ENCODE measurements around the gene FAM135A. TPM values are rescaled to one million over a fixed set of nuclear protein-coding genes. Genes with fewer than 3 reads are reported as not detected.

FAM135A gene
- total and polyA plus RNA-seq, 2 experiments from 2014 or later, result 35.2 to 68.7 TPM

- TF ChIP-seq, protein P1, sequence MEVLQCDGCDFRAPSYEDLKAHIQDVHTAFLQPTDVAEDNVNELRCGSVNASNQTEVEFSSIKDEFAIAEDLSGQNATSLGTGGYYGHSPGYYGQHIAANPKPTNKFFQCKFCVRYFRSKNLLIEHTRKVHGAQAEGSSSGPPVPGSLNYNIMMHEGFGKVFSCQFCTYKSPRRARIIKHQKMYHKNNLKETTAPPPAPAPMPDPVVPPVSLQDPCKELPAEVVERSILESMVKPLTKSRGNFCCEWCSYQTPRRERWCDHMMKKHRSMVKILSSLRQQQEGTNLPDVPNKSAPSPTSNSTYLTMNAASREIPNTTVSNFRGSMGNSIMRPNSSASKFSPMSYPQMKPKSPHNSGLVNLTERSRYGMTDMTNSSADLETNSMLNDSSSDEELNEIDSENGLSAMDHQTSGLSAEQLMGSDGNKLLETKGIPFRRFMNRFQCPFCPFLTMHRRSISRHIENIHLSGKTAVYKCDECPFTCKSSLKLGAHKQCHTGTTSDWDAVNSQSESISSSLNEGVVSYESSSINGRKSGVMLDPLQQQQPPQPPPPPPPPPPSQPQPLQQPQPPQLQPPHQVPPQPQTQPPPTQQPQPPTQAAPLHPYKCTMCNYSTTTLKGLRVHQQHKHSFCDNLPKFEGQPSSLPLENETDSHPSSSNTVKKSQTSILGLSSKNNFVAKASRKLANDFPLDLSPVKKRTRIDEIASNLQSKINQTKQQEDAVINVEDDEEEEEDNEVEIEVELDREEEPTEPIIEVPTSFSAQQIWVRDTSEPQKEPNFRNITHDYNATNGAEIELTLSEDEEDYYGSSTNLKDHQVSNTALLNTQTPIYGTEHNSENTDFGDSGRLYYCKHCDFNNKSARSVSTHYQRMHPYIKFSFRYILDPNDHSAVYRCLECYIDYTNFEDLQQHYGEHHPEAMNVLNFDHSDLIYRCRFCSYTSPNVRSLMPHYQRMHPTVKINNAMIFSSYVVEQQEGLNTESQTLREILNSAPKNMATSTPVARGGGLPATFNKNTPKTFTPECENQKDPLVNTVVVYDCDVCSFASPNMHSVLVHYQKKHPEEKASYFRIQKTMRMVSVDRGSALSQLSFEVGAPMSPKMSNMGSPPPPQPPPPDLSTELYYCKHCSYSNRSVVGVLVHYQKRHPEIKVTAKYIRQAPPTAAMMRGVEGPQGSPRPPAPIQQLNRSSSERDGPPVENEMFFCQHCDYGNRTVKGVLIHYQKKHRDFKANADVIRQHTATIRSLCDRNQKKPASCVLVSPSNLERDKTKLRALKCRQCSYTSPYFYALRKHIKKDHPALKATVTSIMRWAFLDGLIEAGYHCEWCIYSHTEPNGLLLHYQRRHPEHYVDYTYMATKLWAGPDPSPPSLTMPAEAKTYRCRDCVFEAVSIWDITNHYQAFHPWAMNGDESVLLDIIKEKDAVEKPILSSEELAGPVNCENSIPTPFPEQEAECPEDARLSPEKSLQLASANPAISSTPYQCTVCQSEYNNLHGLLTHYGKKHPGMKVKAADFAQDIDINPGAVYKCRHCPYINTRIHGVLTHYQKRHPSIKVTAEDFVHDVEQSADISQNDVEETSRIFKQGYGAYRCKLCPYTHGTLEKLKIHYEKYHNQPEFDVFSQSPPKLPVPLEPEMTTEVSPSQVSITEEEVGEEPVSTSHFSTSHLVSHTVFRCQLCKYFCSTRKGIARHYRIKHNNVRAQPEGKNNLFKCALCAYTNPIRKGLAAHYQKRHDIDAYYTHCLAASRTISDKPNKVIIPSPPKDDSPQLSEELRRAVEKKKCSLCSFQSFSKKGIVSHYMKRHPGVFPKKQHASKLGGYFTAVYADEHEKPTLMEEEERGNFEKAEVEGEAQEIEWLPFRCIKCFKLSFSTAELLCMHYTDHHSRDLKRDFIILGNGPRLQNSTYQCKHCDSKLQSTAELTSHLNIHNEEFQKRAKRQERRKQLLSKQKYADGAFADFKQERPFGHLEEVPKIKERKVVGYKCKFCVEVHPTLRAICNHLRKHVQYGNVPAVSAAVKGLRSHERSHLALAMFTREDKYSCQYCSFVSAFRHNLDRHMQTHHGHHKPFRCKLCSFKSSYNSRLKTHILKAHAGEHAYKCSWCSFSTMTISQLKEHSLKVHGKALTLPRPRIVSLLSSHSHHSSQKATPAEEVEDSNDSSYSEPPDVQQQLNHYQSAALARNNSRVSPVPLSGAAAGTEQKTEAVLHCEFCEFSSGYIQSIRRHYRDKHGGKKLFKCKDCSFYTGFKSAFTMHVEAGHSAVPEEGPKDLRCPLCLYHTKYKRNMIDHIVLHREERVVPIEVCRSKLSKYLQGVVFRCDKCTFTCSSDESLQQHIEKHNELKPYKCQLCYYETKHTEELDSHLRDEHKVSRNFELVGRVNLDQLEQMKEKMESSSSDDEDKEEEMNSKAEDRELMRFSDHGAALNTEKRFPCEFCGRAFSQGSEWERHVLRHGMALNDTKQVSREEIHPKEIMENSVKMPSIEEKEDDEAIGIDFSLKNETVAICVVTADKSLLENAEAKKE (CRISPR knock-in tag; IDR thresholded peaks at IDR 0.05), result no peak
- no peak for TF ChIP-seq EZH2 (IDR thresholded peaks at IDR 0.05; ENCODE audit: low read depth, unreplicated experiment)
These were observed 161.3 kb downstream of the FAM135A start (continued) for GRCh38 chr6:70574643-70575042.

- H3K4me1 Mint-ChIP-seq, result 0 out of 3 replicates have a peak, but pooled peaks cover 3% of the 10 kb centered on the region
- DNase-seq (ENCODE audit: low spot score), result no peak
- TF ChIP-seq STAT1 (IDR thresholded peaks at IDR 0.05; ENCODE audit: unreplicated experiment), result no peak
- TF ChIP-seq EZH2 (IDR thresholded peaks at IDR 0.05; ENCODE audit: low read depth, unreplicated experiment), result no peak
- TF ChIP-seq CTCF (conservative IDR thresholded peaks at IDR 0.05; ENCODE audit: low read depth in 2 of 2), result no peak
- no peak for TF ChIP-seq EZH2phosphoT487 (IDR thresholded peaks at IDR 0.05; ENCODE audit: unreplicated experiment)
- TF ChIP-seq, protein P2, sequence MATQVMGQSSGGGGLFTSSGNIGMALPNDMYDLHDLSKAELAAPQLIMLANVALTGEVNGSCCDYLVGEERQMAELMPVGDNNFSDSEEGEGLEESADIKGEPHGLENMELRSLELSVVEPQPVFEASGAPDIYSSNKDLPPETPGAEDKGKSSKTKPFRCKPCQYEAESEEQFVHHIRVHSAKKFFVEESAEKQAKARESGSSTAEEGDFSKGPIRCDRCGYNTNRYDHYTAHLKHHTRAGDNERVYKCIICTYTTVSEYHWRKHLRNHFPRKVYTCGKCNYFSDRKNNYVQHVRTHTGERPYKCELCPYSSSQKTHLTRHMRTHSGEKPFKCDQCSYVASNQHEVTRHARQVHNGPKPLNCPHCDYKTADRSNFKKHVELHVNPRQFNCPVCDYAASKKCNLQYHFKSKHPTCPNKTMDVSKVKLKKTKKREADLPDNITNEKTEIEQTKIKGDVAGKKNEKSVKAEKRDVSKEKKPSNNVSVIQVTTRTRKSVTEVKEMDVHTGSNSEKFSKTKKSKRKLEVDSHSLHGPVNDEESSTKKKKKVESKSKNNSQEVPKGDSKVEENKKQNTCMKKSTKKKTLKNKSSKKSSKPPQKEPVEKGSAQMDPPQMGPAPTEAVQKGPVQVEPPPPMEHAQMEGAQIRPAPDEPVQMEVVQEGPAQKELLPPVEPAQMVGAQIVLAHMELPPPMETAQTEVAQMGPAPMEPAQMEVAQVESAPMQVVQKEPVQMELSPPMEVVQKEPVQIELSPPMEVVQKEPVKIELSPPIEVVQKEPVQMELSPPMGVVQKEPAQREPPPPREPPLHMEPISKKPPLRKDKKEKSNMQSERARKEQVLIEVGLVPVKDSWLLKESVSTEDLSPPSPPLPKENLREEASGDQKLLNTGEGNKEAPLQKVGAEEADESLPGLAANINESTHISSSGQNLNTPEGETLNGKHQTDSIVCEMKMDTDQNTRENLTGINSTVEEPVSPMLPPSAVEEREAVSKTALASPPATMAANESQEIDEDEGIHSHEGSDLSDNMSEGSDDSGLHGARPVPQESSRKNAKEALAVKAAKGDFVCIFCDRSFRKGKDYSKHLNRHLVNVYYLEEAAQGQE (IDR thresholded peaks at IDR 0.05; ENCODE audit: unreplicated experiment), result no peak
- TF ChIP-seq ETS1 (IDR thresholded peaks at IDR 0.05), result no peak
- no peak for TF ChIP-seq JUNB (IDR thresholded peaks at IDR 0.05; ENCODE audit: unreplicated experiment)
- no peak for TF ChIP-seq CREB1 (CRISPR knock-in tag; IDR thresholded peaks at IDR 0.05; ENCODE audit: low read depth)
- no peak for TF ChIP-seq ZNF114 (CRISPR knock-in tag; IDR thresholded peaks at IDR 0.05)
- no peak for TF ChIP-seq ZNF331 (CRISPR knock-in tag; IDR thresholded peaks at IDR 0.05; ENCODE audit: low read depth)
- no peak for TF ChIP-seq NANOG (IDR thresholded peaks at IDR 0.05; ENCODE audit: borderline replicate concordance)
These were observed 162.7 kb downstream of the FAM135A start for GRCh38 chr6:70575899-70576495.

More at GRCh38 chr6:70575899-70576495, 162.7 kb downstream of the FAM135A start:
- Histone ChIP-seq H3K27me3 (ENCODE audit: insufficient read depth) (no peaks in the 10 kb centered on the region), H4K20me1 (replicated peaks; ENCODE audit: insufficient read depth) (no peaks in the 10 kb centered on the region; the same call in 1 of the 2 replicates), H3K36me3 (ENCODE audit: insufficient read depth) (peaks cover 1% of the 10 kb centered on the region; the same call in 1 of the 2 replicates), H3K4me2 (no peak overlapping the region), H3K9me2 (ENCODE audit: insufficient read depth) (no peaks in the 10 kb centered on the region), H3K79me2 (replicated peaks; ENCODE audit: insufficient read depth) (no peaks in the 10 kb centered on the region), H2AFZ (no peak overlapping the region), H3K4me1 (ENCODE audit: insufficient read depth) (no peaks in the 10 kb centered on the region), H3F3A (replicated peaks; ENCODE audit: low read depth) (no peaks in the 10 kb centered on the region), H3K27ac (ENCODE audit: low read depth) (no peak overlapping the region), H3K4me3 (no peak overlapping the region)
- H3K27me3 Mint-ChIP-seq (ENCODE audit: insufficient read depth, low read depth, poor library complexity), result peaks cover 2% of the 10 kb centered on the region
- ATAC-seq, result no peak
- peaks cover 15% of the 10 kb centered on the region for H3K36me3 Mint-ChIP-seq (ENCODE audit: low read depth)
- H3K4me3 Mint-ChIP-seq, result no peak overlapping the region
- no peaks in the 10 kb centered on the region for H3K9me3 Mint-ChIP-seq
- H3K27ac Mint-ChIP-seq, result no peak overlapping the region
